Astrocyte (in vitro differentiated cells and primary cell): ENCODE data around the gene TACSTD2.

Source experiments
- CTCF ChIP-seq: IDR thresholded peaks from 2 replicates; pipeline ENCODE4 v1.5.1; 2011; ENCODE audit warnings: low read depth, mild to moderate bottlenecking, inconsistent platforms, low read length, moderate library complexity; ENCODE audit not compliant: insufficient read depth
- EZH2 ChIP-seq: IDR thresholded peaks from 2 replicates; pipeline ENCODE4 v1.6.1; 2012; ENCODE audit warnings: mild to moderate bottlenecking, low read length, inconsistent platforms; ENCODE audit not compliant: insufficient read depth

GRCh38 chr1:58591806-58592205 lies 14.8 kb upstream of the TACSTD2 start:
- TF ChIP-seq CTCF, result no peak
- TF ChIP-seq EZH2, result no peak
